H1 (cell line): ENCODE results near the gene CHST13. TPM values are rescaled to one million over a fixed set of nuclear protein-coding genes. Genes with fewer than 3 reads are reported as not detected.

Source experiments
- CTCF ChIA-PET: fragments of 300-600 bp; sonication (Branson Sonifier 250); formaldehyde crosslinking; loops from one replicate; lab custom pipeline; 2021; ENCODE audit not compliant: partially characterized antibody; lab: Charles Lee
- POLR2A ChIA-PET: fragments of 300-600 bp; sonication (Branson Sonifier 250); formaldehyde crosslinking; loops from one replicate; lab custom pipeline; 2021; ENCODE audit warnings: inconsistent platforms; ENCODE audit not compliant: partially characterized antibody; lab: Charles Lee
- DNase-seq, 2 experiments: peaks; one replicate each; pipeline versions ENCODE4 v3.0.0 to v3.0.0-alpha.2; 2010 to 2022; ENCODE audit warnings: low spot score in 2 of 2, low read depth in 1 of 2, mixed read lengths in 1 of 2
- FAIRE-seq: peaks from 2 replicates; lab custom pipeline; 2011; peaks lifted over from hg19 to GRCh38; lab: Jason Lieb, UNC
- H2AFZ ChIP-seq: 2 replicates; pipeline ENCODE4 v1.8.1; 2012; ENCODE audit warnings: low read length, inconsistent platforms
- H2AK5ac ChIP-seq: 2 replicates; pipeline ENCODE4 v1.6.1; 2013; ENCODE audit warnings: low read depth, low read length
- H2BK120ac ChIP-seq: replicated peaks from 2 replicates; pipeline ENCODE3; 2013; ENCODE audit warnings: low read depth, low read length, inconsistent platforms
- H2BK12ac ChIP-seq: 2 replicates; pipeline ENCODE4 v1.6.1; 2013; ENCODE audit warnings: low read depth, low read length
- H2BK15ac ChIP-seq: 2 replicates; pipeline ENCODE4 v1.6.1; 2013; ENCODE audit warnings: low read length
- H2BK20ac ChIP-seq: 2 replicates; pipeline ENCODE4 v1.6.1; 2013; ENCODE audit warnings: low read length
- H2BK5ac ChIP-seq: 2 replicates; pipeline ENCODE4 v1.6.1; 2013; ENCODE audit warnings: low read depth, low read length
- H3K14ac ChIP-seq: 2 replicates; pipeline ENCODE4 v1.6.1; 2013; ENCODE audit warnings: inconsistent platforms; ENCODE audit not compliant: insufficient read length
- H3K18ac ChIP-seq: 2 replicates; pipeline ENCODE4 v1.6.1; 2013; ENCODE audit warnings: low read length; ENCODE audit errors: extremely low read depth
- H3K23ac ChIP-seq: 2 replicates; pipeline ENCODE4 v1.6.1; 2013; ENCODE audit warnings: inconsistent platforms; ENCODE audit not compliant: insufficient read length
- H3K23me2 ChIP-seq: 2 replicates; pipeline ENCODE4 v1.6.1; 2013; ENCODE audit warnings: low read depth, low read length
- H3K27ac ChIP-seq: 2 replicates; pipeline ENCODE4 v1.6.1; 2011; ENCODE audit warnings: low read depth, low read length, inconsistent platforms
- H3K27me3 ChIP-seq, 4 experiments: replicated peaks in 1 of 4; 1 replicate in 1 of 4; 2 replicates in 3 of 4; pipeline versions ENCODE4 v1.6.1 to v1.8.1; 2011 to 2013; ENCODE audit warnings: low read length in 3 of 4, mild to moderate bottlenecking in 3 of 4, inconsistent platforms in 2 of 4, mixed read lengths in 2 of 4, moderate library complexity in 1 of 4; ENCODE audit not compliant: control insufficient read depth in 3 of 4, insufficient read depth in 3 of 4; ENCODE audit errors: extremely low read depth in 1 of 4
- H3K36me3 ChIP-seq, 4 experiments: 2 replicates each; pipeline versions ENCODE4 v1.6.1 to v1.8.1; 2011 to 2013; ENCODE audit warnings: mild to moderate bottlenecking in 4 of 4, low read length in 3 of 4, moderate library complexity in 2 of 4, control low read depth in 1 of 4, inconsistent platforms in 1 of 4; ENCODE audit not compliant: insufficient read depth in 4 of 4, control insufficient read depth in 2 of 4
- H3K4ac ChIP-seq: replicated peaks from 2 replicates; pipeline ENCODE3; 2013; ENCODE audit warnings: low read length, low read depth, mixed read lengths, inconsistent platforms; ENCODE audit not compliant: insufficient read length
- H3K4me1 ChIP-seq, 4 experiments: replicated peaks in 1 of 4; 1 replicate in 1 of 4; 2 replicates in 3 of 4; pipeline versions ENCODE4 v1.6.1 to v1.8.1; 2011 to 2013; ENCODE audit warnings: low read length in 3 of 4, inconsistent platforms in 2 of 4, mixed read lengths in 1 of 4; ENCODE audit not compliant: insufficient read depth in 4 of 4, control insufficient read depth in 3 of 4
- H3K4me2 ChIP-seq, 2 experiments: 2 replicates each; pipeline versions ENCODE4 v1.6.1 to v1.8.1; 2011 to 2013; ENCODE audit warnings: low read depth in 2 of 2, low read length in 2 of 2, control low read depth in 1 of 2, inconsistent platforms in 1 of 2, mild to moderate bottlenecking in 1 of 2; ENCODE audit not compliant: insufficient read depth in 1 of 2
- H3K4me3 ChIP-seq, 4 experiments: fragments of 200-600, 300-600 bp in 1 of 4; sonication (generic), shearing (Covaris generic), sonication (Bioruptor Twin) in 1 of 4; 2 replicates each; pipeline versions ENCODE4 v1.5.1 to v1.8.1; 2011 to 2016; ENCODE audit warnings: low read length in 4 of 4, low read depth in 3 of 4, control low read depth in 2 of 4, inconsistent platforms in 2 of 4, mild to moderate bottlenecking in 2 of 4, mixed read lengths in 1 of 4, moderate library complexity in 1 of 4; ENCODE audit not compliant: insufficient read depth in 2 of 4; ENCODE audit errors: extremely low read depth in 1 of 4
- H3K56ac ChIP-seq: replicated peaks from 2 replicates; pipeline ENCODE3; 2013; ENCODE audit warnings: low read depth, mild to moderate bottlenecking, mixed read lengths, low read length, inconsistent platforms; ENCODE audit not compliant: insufficient read length
- H3K79me1 ChIP-seq: 2 replicates; pipeline ENCODE4 v1.6.1; 2013; ENCODE audit warnings: low read depth, low read length, control low read depth
- H3K79me2 ChIP-seq, 2 experiments: 2 replicates each; pipeline versions ENCODE4 v1.6.1 to v1.8.1; 2012 to 2013; ENCODE audit warnings: low read length in 2 of 2, mild to moderate bottlenecking in 2 of 2, inconsistent platforms in 1 of 2; ENCODE audit not compliant: insufficient read depth in 2 of 2, control insufficient read depth in 1 of 2
- H3K9ac ChIP-seq, 4 experiments: replicated peaks in 1 of 4; 1 replicate in 1 of 4; 2 replicates in 3 of 4; pipeline versions ENCODE4 v1.6.1 to v1.8.1; 2011 to 2013; ENCODE audit warnings: low read depth in 3 of 4, low read length in 3 of 4, control low read depth in 2 of 4, mild to moderate bottlenecking in 2 of 4, moderate library complexity in 2 of 4, inconsistent platforms in 1 of 4; ENCODE audit errors: extremely low read depth in 1 of 4
- H3K9me3 ChIP-seq, 2 experiments: 2 replicates each; pipeline versions ENCODE4 v1.6.1 to v1.8.1; 2012 to 2013; ENCODE audit warnings: mild to moderate bottlenecking in 2 of 2, moderate library complexity in 2 of 2, control low read depth in 1 of 2, inconsistent platforms in 1 of 2, low read depth in 1 of 2, low read length in 1 of 2, mixed read lengths in 1 of 2; ENCODE audit not compliant: insufficient read depth in 2 of 2
- H4K20me1 ChIP-seq, 2 experiments: replicated peaks in 1 of 2; 2 replicates each; pipeline versions ENCODE3 to v1.8.1; 2011 to 2013; ENCODE audit warnings: inconsistent platforms in 2 of 2, low read length in 2 of 2, mild to moderate bottlenecking in 1 of 2; ENCODE audit not compliant: insufficient read depth in 2 of 2, control insufficient read depth in 1 of 2
- H4K5ac ChIP-seq: 2 replicates; pipeline ENCODE4 v1.6.1; 2013; ENCODE audit warnings: low read length, low read depth, mixed read lengths, inconsistent platforms; ENCODE audit not compliant: insufficient read length
- H4K8ac ChIP-seq: 2 replicates; pipeline ENCODE4 v1.8.0; 2013; ENCODE audit warnings: mild to moderate bottlenecking, moderate library complexity, low read length, inconsistent platforms; ENCODE audit not compliant: insufficient read depth; ENCODE audit errors: extremely low read depth
- H4K91ac ChIP-seq: replicated peaks from 2 replicates; pipeline ENCODE3; 2013; ENCODE audit warnings: low read length, mixed read lengths, inconsistent platforms; ENCODE audit not compliant: insufficient read length
- SP4 ChIP-seq: IDR thresholded peaks from 2 replicates; pipeline ENCODE4 v1.6.1; 2012; ENCODE audit warnings: low read length, inconsistent platforms
- WGBS, 2 experiments: shearing (Covaris generic) in 1 of 2; methylation state at CpG; one replicate each; pipeline versions ENCODE4 v1.1.6 to v1.1.7; 2013 to 2015; ENCODE audit warnings: low lambda C conversion rate in 2 of 2, mixed read lengths in 2 of 2, inconsistent platforms in 1 of 2, low coverage in 1 of 2, missing lambda C conversion rate in 1 of 2; ENCODE audit not compliant: insufficient replicate concordance in 2 of 2, insufficient coverage in 1 of 2, insufficient read length in 1 of 2; ENCODE audit errors: extremely low coverage in 1 of 2, missing lambda C conversion rate in 1 of 2; 5-methylcytosine and 5-hydroxymethylcytosine counted together
- polyA plus RNA-seq, 7 experiments: library from polyadenylated mRNA; depleted of rRNA in 3 of 7; stranded (reverse) in 5 of 7; unstranded in 2 of 7; fragments of >200 nt in 5 of 7; fragments of 200-250 nt in 2 of 7; gene quantifications; 1 replicate in 5 of 7; 2 replicates in 1 of 7; 4 replicates in 1 of 7; pipeline versions ENCODE4 v1.2.1 to v1.2.3, GENCODE V29; 2011 to 2013; ENCODE audit warnings: missing spikeins in 2 of 7, mixed read lengths in 2 of 7
- total RNA-seq: library from RNA; stranded (reverse); fragmentation: NEBNext Ultra II Directional; extraction: Animal tissue kit (Norgen Biotek cat#: 25700); gene quantifications from 2 replicates; pipeline ENCODE4 v1.2.1, GENCODE V29; 2021

Gene CHST13
- total and polyA plus RNA-seq, 2 of the 8 experiments (the other 6 are each of a cell fraction or from before 2014, with no cell fraction given): 5.4 to 11.7 TPM

- ChIA-PET POLR2A (interaction anchor here (1.5 kb wide), 1 partner anchor 9 kb away, joined by 4 read pairs; no protein-coding TSS in a partner anchor), CTCF (interaction anchor here (0.9 to 1.0 kb wide), 2 partner anchors 13 to 18 kb away, joined by 3 read pairs; no protein-coding TSS in a partner anchor)
- H3K79me2 ChIP-seq: no peaks in the 10 kb centered on the region
- H4K8ac ChIP-seq: no peak overlapping the region
- H3K4me1 ChIP-seq: peaks cover 0 to 6% (median 0%) of the 10 kb centered on the region in 4 experiments; a peak in 1 of 7 replicates
- no peaks in the 10 kb centered on the region for H3K27me3 ChIP-seq
- H2AFZ ChIP-seq: no peak overlapping the region
- H2AK5ac ChIP-seq: no peak overlapping the region
- H2BK20ac ChIP-seq: no peak overlapping the region
- H3K79me1 ChIP-seq: no peaks in the 10 kb centered on the region
- no peak overlapping the region for H3K56ac ChIP-seq
- H2BK15ac ChIP-seq: no peak overlapping the region
- no peak overlapping the region for H2BK12ac ChIP-seq
- no peak overlapping the region for H3K14ac ChIP-seq
- DNase-seq (no peak), FAIRE-seq (no peak)
- no peaks in the 10 kb centered on the region for H3K9me3 ChIP-seq
- no peak overlapping the region for H3K4ac ChIP-seq
- no peak overlapping the region for H3K27ac ChIP-seq
- H3K36me3 ChIP-seq: no peaks in the 10 kb centered on the region
- no peak overlapping the region for H3K4me2 ChIP-seq
- peak overlapping the region; percentile 27 for H4K91ac ChIP-seq
- H2BK120ac ChIP-seq: no peak overlapping the region
- TF ChIP-seq SP4: no peak
- H2BK5ac ChIP-seq: no peak overlapping the region
- no peak overlapping the region for H3K18ac ChIP-seq
- no peak overlapping the region for H3K4me3 ChIP-seq
- 88% methylated on average over 14 of the region's 14 CpGs; no CpG with 5 or more reads in 1 of the 2 experiments for WGBS, 2 experiments
- H3K9ac ChIP-seq: no peak overlapping the region
- H4K20me1 ChIP-seq: no peaks in the 10 kb centered on the region
- H3K23me2 ChIP-seq: 0 out of 2 replicates have a peak, but pooled peaks cover 1% of the 10 kb centered on the region
- no peak overlapping the region for H3K23ac ChIP-seq
- H4K5ac ChIP-seq: no peak overlapping the region
Measured at GRCh38 chr3:126493051-126493450, 30.9 kb upstream of the CHST13 start.
